ENCODE results near the gene SRF.

DNA sequence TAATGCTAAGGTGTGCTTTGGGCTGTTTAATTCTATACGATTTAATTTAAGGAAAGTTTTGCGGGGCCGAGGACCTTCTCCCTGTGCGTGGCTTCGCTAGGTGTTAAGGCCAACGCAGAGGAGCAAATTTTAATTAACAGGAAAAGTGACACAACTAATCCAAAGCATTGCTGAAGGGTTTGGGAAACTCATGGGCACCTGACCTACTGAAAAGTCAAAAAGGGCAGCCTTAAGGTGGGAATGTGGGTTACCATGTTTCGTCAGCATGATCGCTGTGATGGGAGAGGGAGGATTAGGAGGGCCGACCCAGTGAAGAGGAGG, 10.5 kb downstream of the SRF start:
- TF ChIP-seq, protein P1, sequence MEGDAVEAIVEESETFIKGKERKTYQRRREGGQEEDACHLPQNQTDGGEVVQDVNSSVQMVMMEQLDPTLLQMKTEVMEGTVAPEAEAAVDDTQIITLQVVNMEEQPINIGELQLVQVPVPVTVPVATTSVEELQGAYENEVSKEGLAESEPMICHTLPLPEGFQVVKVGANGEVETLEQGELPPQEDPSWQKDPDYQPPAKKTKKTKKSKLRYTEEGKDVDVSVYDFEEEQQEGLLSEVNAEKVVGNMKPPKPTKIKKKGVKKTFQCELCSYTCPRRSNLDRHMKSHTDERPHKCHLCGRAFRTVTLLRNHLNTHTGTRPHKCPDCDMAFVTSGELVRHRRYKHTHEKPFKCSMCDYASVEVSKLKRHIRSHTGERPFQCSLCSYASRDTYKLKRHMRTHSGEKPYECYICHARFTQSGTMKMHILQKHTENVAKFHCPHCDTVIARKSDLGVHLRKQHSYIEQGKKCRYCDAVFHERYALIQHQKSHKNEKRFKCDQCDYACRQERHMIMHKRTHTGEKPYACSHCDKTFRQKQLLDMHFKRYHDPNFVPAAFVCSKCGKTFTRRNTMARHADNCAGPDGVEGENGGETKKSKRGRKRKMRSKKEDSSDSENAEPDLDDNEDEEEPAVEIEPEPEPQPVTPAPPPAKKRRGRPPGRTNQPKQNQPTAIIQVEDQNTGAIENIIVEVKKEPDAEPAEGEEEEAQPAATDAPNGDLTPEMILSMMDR (IDR thresholded peaks at IDR 0.05), result no peak
- no peak for TF ChIP-seq POLR2A (IDR thresholded peaks at IDR 0.05)
